Stomach (tissue), 4 donors: Measurements from ENCODE around the gene RNASE4.

Source experiments
- POLR2A ChIP-seq, 4 donors: fragments of 450-650 bp; IDR thresholded peaks; one replicate each; pipeline ENCODE4 v1.6.1; 2016; ENCODE audit warnings: antibody characterized with exemption in 4 of 4, control low read depth in 2 of 4, mild to moderate bottlenecking in 1 of 4, moderate library complexity in 1 of 4
- POLR2AphosphoS5 ChIP-seq, 3 donors: sonication (generic); formaldehyde crosslinking; IDR thresholded peaks; one replicate each; pipeline ENCODE4 v1.6.1; 2016; ENCODE audit warnings: antibody characterized with exemption in 3 of 3
- TF ChIP-seq, protein P1 (sequence below), 7 experiments: fragments of 450-650 bp in 4 of 7; fragments of 200-600 bp in 3 of 7; sonication (generic) in 3 of 7; IDR thresholded peaks; one replicate each; pipeline ENCODE4 v1.5.1; 2016 to 2019; ENCODE audit warnings: antibody characterized with exemption in 7 of 7, control low read depth in 2 of 7, mild to moderate bottlenecking in 1 of 7

DNA sequence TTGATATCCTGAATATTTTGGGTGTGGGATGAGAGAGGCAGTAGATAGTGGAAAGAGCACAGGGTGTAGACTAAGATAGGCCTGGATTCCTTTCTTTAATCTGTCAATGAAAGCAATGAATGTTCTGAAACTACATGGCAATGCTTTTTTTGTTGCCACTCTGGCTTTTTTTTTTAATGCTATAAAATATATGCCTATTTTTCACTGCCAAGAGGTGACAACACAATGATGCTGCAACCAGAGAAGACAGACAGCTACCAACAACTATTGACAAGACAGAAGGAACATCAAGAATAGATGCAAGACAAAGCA, 13.6 kb downstream of the RNASE4 start:
- TF ChIP-seq, protein P1, sequence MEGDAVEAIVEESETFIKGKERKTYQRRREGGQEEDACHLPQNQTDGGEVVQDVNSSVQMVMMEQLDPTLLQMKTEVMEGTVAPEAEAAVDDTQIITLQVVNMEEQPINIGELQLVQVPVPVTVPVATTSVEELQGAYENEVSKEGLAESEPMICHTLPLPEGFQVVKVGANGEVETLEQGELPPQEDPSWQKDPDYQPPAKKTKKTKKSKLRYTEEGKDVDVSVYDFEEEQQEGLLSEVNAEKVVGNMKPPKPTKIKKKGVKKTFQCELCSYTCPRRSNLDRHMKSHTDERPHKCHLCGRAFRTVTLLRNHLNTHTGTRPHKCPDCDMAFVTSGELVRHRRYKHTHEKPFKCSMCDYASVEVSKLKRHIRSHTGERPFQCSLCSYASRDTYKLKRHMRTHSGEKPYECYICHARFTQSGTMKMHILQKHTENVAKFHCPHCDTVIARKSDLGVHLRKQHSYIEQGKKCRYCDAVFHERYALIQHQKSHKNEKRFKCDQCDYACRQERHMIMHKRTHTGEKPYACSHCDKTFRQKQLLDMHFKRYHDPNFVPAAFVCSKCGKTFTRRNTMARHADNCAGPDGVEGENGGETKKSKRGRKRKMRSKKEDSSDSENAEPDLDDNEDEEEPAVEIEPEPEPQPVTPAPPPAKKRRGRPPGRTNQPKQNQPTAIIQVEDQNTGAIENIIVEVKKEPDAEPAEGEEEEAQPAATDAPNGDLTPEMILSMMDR (IDR thresholded peaks at IDR 0.05) = no peak
- TF ChIP-seq POLR2A (IDR thresholded peaks at IDR 0.05) = no peak
- TF ChIP-seq POLR2AphosphoS5 (IDR thresholded peaks at IDR 0.05) = no peak
